Activated CD4-positive, alpha-beta T cell treated with anti-CD3 and anti-CD28 coated beads for 4 hours (primary cell): ENCODE results near the gene XYLT1.

Experiments used
- DNase-seq, 2 donors: peaks; one replicate each; pipeline ENCODE4 v3.0.0-alpha.2; 2020

Gene XYLT1

DNA sequence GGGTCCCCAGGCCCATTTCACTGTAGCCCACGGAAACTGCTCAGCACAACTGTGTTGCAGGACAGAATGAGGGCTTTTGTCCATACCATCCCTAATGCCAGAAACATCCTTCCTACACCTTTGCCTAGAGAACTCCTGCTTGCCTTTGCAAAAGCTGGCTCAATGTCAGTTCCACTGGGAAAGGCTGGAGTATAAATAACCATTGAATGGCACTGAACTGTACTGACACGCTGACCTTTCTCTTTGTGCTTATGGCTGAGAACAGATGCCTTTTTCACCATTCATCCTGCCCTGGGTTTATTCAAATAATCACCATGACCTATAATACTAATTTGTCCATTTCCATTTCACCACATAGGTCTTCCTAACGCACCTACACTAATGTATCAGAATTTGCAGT, 300.3 kb downstream of the XYLT1 start:
- DNase-seq, result no peak

DNA sequence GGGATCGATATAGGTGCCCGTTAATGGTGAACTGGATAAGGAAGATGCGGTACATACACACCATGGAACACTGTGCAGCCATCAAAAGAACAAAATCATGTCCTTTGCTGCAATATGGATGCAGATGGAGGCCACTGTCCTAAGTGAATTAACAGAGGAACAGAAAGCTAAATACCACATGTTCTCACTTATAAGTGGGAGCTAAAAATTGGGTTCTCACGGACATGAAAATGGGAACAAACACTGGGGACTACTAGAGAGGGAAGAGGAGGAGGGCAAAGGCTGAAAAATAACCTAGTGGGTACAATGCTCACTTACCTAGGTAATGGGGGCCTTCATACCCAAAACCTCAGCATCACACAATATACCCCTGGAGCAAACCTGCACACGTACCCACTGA, 302.6 kb downstream of the XYLT1 start:
- no peak for DNase-seq

DNA sequence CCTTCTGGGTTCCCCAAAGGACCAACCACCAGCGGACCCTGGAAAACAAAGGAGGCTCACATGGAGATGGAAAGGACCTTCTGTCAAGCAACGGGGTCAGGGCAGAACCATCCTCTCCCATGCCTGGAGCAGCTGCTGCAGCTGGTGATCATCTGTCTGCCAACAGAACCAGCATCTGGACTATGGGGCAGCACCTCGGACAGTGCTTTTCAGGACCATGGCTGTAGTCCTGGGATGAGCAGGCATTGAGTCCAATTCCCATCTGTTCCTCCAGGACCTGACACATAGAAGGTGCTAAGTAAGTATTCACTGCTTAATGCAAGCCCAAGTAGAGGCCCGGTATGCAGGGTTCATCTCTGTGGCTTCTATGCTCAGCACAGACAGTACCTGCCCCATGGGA, 304.7 kb downstream of the XYLT1 start:
- no peak for DNase-seq

DNA sequence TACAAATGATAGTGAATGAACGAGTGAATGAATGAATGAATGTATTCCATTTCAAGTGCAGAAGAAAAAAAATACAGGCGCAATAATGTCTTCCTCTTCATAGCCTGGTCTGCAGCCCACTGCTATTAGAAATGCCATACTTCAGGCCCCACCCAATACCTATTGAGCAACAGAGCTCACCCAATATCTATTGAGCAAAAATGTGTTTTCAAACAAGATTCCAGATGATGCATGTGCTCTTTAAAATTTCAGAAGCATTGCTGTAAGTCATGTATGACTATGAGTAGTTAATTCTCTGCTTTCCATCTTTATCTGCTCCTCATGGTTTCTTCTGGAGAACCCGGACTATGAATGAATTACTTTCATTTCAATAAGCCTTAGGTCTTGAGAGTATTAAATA, 308.2 kb downstream of the XYLT1 start:
- DNase-seq, result no peak

DNA sequence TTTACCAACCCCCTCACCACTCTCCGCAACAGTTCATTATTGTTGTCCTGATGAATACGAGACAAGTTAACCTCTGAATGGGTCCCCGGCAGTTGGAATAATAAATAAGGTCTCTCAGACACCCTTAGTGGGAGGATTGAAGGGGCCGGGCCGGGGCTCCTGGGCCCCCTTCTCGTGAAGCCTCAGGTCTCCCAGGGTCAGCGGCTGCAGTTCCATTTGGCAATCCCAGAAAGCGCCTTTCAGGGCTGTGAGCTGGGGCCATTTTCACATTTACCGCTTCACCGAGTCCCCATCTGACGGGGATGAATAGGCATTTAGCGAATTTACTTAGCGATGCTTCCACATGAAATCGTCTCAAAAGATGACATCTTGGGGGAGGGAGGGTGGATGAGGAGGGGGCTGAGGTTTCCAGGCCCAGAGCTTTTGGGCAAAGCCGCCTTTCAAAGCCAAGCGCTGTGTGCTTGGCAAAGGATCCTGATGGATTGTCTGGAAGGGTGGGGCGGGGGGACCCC, 309.8 kb downstream of the XYLT1 start:
- no peak for DNase-seq

DNA sequence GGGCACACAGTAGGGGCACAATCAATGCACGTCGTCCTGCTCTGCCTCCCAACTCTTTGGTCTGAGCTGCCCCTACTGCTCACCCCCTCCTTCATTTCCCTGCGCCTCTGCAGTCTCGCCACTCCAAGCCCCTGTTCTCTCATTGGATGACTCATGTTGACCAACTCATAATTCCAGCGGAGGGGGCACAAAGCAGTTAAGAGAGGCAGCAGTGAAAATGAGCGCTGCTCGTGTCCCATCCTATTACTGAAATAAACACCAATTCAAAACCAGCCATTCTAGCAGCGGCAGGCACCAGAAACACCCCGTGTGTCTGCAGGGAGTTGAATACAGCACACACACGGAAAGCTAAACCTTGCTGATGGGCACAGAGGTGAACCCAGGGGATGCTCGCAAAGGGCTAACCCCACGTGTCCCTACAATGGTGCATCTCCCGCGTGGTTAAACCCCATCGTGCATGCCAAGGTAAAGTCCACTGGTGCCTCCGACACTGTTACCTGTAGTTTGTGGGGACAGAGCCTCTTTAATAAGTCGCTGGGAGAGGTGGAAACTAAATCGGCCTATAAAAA, 310.4 kb downstream of the XYLT1 start:
- DNase-seq, result no peak

DNA sequence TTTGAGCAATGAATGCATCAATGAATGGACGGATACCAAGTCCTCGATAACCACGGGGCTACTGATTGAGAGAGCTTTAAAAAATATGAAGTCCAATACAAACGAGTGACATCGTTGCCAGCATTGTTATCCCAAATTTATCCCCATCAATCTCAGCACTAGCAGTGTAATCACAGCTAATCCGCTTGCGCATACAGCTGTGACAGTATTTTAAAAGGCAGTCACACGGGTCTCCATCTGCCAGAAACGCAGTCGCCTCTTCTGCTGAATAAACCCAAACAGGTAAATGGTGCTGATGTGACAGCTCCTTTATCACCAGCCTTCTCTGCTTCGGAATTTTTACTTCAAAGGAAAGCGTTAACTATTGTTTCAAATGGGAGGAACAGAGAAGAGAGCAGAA, 311.1 kb downstream of the XYLT1 start:
- no peak for DNase-seq

DNA sequence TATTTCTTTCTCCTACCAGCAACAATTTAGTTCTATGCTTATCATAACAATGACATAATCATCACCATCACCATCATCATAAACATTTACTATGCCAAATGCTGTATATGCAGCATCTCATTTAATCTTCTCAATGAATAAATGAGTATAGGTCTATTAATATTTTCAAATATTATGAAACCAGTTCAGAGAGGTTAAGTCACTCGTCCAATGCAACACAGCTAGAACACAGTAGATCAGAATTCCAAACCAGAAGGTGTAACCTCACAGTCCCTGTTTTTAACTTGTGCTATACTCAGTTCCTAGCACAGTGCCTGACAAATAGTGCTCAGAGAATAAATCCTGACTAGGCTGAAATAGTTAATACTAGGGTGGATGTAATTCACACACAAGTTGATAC, 314.8 kb downstream of the XYLT1 start:
- no peak for DNase-seq

DNA sequence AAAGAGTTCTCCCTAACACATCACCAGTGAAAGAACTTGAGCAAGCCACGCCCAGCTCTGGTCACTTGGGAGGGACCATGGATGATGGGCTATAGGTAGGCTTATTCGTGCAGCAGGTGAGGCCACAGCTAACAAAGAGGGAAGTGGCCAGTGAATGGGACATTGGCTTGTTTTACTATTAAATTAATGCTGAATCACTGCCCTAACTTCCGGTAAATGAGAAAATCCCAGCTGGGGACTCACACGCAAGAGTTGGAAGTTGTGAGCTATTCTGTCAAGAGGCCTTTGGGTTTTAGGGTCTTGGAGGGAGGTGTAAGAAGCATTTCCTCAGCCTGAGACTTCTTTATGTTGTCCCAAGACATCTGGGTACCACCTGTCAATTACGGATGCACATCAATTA, 315.3 kb downstream of the XYLT1 start:
- no peak for DNase-seq

DNA sequence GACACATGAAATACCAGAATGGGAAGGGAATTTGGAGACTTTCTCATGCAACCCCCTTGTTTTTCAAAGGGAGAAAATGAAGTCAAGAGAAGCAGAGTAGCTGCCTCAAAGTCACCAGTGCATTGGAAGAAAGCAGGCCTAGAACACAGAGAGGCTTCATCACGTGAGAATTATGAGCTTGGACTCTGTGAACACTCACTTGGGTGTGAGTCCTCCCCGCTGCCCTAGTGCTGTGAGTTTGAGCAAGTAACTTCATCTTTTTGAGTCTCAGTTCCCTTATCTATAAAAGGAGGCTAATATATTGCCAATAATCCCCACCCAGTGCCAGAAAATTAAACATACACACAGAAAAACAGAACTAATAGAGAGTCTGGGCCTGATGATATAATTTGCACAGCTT, 315.8 kb downstream of the XYLT1 start:
- no peak for DNase-seq

DNA sequence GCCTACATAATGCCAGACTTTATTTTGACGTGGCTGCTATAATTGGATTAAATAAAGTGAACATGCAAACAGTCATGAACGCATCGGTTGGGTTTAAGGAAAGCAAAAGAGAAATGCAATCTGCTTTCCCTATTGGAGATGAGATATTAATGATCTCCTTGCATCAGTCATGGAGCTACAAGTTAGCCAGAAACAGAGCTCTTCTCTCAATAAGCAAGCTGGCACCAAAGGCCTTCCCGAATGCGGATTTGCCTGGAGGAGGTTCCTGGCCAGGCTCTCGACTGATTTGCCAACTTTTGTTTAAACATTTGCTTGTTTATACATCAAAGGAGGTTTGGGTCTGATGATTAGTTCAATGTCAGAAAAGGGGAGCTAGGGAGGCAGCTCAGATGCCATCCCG, 318.4 kb downstream of the XYLT1 start:
- DNase-seq, result no peak

DNA sequence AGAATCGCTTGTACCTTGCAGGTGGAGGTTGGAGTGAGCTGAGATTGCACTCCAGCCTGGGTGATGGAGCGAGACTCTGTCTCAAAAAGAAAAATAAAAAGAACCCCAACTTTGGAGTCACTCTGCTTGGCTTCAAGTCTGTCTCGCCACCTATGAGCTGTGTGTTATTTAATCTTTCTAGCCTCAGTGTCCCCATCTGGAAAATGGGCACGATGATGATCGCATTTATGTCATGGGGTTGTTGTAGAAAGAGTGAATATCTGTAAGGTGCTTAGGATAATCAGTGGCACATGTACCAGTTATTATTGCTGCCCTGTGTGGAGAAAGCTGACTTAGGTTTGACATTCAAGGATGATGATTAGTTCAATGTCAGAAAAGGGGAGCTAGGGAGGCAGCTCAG, 319.4 kb downstream of the XYLT1 start:
- no peak for DNase-seq

DNA sequence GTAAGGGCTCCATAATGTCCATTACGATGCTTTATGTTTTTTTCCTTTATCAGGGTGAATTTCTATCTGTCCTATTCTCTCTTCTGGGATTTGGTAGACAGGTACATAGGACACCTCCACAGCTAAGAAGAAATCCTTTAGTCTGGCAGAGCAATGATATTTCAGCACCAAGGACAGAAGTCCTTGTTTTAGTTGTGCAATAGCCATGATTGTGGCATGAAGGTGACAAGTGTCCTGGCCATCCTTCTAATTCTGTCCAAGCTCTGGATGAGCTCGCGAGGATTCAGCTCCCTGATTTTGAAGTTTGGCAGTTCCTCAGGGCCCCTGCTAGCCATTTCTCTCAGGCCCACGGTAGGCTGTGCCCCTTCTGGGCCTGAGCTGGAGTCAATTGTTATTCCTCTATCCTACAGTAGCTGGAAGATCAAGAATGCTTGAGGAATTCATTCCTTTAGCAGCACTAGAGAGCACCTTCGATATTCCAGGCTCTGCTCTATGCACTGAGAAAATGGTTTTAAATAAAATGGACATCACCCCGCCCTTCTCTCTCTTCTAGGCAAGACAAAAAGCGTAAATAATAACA, 320.8 kb downstream of the XYLT1 start:
- no peak for DNase-seq

DNA sequence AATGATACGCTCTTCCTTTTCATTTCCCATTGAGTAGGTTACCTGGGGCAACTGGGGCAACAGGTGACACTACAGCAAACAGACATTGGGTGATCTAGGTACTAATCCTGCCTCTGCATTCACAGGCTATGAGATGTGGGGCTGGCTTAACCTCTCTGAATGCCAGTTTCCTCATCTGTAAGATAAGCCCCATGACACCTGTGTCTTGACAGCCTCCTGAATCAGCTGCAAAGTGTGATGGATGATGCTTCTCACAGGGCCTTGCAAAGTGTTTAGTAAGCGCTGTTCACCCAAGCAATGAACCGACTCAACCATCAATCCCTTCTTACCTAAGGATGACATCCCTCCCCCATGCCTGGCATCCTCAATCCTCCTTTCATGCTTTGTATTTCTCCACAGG, 322.8 kb downstream of the XYLT1 start:
- no peak for DNase-seq

DNA sequence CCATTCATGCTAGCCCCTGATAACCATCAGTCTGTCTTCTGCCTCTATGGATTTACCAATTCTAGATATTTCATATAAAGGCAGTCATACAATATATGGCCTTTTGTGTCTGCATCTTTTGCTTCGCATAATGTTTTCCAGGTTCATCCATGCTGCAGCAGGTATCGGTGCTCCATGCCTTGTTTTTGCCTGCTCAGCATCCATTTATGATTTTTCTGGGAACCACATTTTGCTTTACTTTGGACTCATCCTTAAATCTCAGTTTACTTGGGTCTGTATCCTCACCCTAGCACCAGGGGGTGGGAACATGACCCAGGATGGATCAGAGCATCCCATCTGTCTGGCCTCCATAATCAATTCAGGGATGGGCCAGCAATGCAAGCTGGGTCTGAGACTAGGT, 325.7 kb downstream of the XYLT1 start:
- DNase-seq, result no peak

DNA sequence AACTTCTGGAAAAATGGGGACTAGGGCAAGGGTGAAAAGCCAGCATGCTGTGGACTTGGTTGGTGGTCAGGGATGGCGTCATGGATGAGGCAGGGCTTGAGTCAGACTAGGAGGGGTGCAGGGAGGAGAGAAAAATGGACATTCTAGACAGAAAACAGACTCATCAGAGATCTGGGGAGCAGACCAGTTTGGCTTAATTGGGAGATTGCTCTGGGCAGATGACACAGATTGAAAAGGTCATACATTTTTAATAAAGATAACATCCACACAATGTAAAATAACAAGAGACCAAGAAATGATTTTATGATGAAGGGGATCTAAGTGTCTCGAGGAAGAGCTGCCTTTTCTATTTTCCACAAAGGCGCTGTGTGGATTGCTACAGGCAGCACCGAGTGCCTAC, 326.3 kb downstream of the XYLT1 start:
- no peak for DNase-seq

DNA sequence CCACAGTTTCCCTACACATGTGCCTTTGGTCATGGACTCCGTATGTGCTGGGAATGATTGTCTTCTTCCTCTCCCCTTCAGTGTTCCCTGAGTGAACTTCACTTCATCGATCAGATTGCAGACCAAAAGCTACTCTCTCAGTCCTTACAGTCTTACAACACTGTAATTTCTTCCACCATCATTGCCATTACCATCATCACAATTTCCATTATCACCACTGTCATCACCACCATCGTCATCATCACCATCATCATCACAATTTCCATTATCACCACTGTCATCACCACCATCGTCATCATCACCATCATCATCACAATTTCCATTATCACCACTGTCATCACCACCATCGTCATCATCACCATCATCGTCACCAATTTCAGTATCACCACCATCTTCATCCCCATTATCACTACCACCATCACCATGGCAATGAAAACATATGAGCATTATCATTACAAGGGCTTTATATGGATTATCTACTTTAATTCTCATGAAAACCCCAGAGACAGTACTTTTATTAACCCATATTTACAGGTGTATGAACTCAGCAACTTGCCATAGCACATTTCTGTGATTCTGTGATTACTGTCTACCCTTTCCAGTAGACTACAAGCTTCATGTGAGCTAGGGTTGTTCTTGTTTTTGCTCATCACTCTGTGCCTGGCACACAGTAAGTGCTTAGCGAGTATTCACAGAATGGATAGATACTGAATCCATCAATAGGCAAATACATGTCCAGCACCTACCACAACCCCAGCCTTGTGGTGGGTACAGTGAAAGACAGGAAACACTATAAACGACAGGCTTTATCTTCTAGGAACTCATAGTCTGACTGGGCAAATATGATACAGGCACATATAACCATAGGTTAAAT, 327.0 kb downstream of the XYLT1 start:
- DNase-seq, result no peak

DNA sequence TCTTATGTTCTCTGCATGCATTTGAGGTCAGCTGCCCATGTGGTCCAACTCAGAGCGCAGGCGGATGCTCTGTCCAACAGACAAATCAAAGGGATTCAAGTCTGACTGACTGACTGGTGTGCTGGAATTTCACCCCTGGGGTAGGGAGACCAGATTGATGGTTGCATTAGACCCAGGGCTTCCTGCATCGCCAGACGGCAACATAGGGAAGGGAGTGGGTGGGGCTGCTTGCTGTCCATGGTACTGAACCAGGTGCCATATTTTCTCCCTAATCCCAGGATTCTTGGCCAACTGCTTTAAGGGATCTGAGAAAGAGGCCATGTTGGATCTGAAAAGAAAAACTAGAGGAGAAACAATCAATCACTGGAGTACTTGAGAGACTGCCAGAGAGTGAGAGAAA, 332.0 kb downstream of the XYLT1 start:
- DNase-seq, result no peak

DNA sequence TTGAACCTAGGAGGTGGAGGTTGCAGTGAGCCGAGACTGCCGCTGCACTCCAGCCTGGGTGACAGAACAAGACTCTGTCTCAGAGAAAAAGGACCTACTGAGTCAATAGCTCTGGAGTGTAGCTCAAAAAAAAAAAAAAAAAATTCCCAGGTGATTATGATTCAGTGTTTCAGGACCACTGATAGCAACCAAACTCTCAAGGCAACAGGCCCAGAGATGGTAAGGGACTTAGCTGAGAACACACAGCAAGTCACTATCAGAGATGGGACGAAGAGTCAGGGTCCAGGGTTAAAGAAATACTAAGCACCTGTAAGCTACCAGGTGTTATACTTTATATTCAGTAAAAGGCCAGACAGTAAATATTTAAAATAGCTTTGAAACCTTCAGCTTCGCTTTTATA, 335.3 kb downstream of the XYLT1 start:
- DNase-seq, result no peak

DNA sequence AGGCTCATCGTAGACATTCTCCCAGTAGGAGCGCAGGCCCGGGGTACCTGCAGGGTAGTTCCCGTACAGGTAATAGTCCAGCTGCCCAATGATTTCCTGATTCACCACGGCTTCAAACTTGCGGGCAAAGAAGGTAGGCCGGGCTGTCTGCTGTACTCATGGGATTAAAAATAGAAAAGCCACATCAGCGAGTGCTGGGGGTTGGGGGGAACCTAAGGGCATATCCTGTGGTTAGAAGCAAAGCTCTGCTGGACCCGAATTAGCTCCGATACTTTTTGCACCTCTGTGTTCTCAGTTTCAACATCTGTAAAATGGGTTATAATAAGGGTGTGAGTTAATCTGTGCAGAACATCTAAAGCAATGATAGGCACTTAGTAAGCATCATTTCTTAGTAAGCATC, 336.2 kb downstream of the XYLT1 start:
- no peak for DNase-seq

DNA sequence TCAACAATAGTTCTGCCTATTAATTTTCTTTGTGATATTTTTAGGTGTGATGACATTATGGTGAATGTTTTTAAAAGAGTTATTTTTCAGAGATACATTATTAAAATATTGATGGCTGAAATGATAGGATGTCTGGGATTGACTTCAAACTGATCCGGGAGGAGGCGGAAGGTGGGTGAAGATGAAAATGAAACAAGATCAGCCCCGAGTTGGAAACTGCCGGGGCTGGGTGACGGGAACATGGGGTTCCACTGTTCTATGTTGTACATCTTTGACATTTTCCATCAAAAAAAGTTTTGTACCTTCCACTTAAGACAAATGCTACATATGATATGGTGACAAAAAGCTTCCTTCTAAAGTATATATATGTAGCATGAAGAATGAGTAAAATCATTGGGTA, 336.9 kb downstream of the XYLT1 start:
- no peak for DNase-seq

DNA sequence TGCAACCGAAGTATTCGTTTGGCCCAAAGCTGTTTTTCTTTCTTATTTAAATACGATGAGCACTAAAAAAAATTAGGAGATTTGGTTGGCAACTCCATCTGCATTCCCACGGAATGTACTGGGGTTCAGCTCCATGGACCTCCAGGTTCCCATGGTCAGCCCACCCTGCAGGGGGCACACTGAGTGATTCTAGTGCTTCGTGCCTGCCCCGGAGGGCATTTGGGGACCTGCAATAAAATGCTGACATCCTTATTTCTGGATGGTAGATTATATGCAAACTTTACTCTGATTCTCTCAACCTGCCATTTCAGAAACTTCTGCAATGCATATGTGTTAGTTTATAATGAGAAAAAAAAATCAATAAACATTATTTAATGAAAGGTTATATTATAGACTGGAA, 339.4 kb downstream of the XYLT1 start:
- DNase-seq, result no peak

DNA sequence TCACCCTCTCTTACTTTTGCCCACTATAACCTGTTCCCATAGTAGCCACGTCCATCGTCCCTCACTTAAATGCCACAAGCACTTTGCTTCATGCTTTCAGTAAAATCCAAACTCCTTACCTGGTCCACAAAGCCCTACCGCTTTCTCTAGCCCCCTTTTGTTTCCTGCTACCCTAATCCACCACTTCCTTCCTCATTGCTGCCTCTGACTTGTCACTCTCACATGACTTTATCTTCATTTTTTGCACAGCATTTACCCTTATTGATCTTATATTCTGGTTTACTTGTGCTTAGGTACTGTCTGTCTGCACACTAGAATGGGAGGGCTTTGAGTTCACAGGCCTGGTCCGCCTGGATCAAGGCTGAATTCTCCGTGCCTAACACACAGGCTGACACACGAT, 340.0 kb downstream of the XYLT1 start:
- DNase-seq, result no peak

DNA sequence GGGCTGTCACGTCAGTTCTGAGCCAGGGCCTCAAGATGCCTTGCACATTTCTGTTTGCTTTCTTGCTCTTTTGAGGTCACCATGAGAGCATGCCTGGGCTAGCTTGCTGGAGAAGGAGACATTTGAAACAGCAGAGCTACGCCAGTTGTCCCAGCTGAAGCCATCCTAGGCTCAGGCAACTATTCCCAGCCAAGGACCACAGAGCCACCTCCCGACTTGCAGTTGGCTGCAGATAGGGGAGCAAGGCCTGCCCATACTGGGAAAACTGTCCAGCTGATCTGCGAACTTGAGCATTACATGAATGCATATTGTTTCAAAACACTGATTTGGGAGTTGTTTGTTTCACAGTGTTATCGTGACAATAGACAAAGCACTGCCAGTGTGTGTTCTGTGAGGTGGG, 340.8 kb downstream of the XYLT1 start:
- no peak for DNase-seq
